IMR-90 (cell line): ENCODE measurements around the gene WNK3. TPM values are rescaled to one million over a fixed set of nuclear protein-coding genes. Genes with fewer than 3 reads are reported as not detected.

ENCODE experiments used
- ATAC-seq: fragments of 200-7000 bp; cut with Tn5 transposase; 2 replicates; pipeline ENCODE4 v1.9.1; 2020; ENCODE audit warnings: low read depth, mild to moderate bottlenecking, moderate library complexity
- BruUV-seq: library from RNA; stranded (reverse); fragments of 400-500 nt; replicated peaks from 2 replicates; lab custom pipeline; 2021; lab: Mats Ljungman, UMichigan
- CTCF ChIA-PET: fragments of 300-600 bp; formaldehyde crosslinking; extraction: SDS; loops from one replicate; lab custom pipeline; 2021; ENCODE audit warnings: antibody characterized with exemption; lab: Yijun Ruan, JAX
- POLR2A ChIA-PET: fragments of 300-600 bp; sonication (Branson Sonifier 250); formaldehyde crosslinking; loops from one replicate; lab custom pipeline; 2022; ENCODE audit warnings: antibody characterized with exemption; ENCODE audit not compliant: unreplicated experiment; lab: Charles Lee
- DNase-seq: peaks from one replicate; pipeline ENCODE4 v3.0.0; 2013
- H2AFZ ChIP-seq: replicated peaks from 2 replicates; pipeline ENCODE3; 2013; ENCODE audit warnings: low read length, mild to moderate bottlenecking; ENCODE audit not compliant: poor library complexity
- H2AK5ac ChIP-seq: 2 replicates; pipeline ENCODE4 v1.6.1; 2013; ENCODE audit warnings: low read depth, low read length, inconsistent platforms
- H2AK9ac ChIP-seq: replicated peaks from 2 replicates; pipeline ENCODE3; 2013; ENCODE audit warnings: mild to moderate bottlenecking, low read depth, low read length, moderate library complexity; ENCODE audit not compliant: poor library complexity
- H2BK120ac ChIP-seq: 2 replicates; pipeline ENCODE4 v1.6.1; 2013; ENCODE audit warnings: low read depth, low read length, inconsistent platforms
- H2BK15ac ChIP-seq: 3 replicates; pipeline ENCODE4 v1.6.1; 2013; ENCODE audit warnings: low read depth, low read length, inconsistent platforms
- H2BK20ac ChIP-seq: 2 replicates; pipeline ENCODE4 v1.6.1; 2013; ENCODE audit warnings: low read depth, mild to moderate bottlenecking, inconsistent platforms, low read length, moderate library complexity
- H2BK5ac ChIP-seq: 2 replicates; pipeline ENCODE4 v1.6.1; 2013; ENCODE audit warnings: mild to moderate bottlenecking, low read depth, low read length, inconsistent platforms; ENCODE audit not compliant: poor library complexity, severe bottlenecking
- H3K14ac ChIP-seq: replicated peaks from 2 replicates; pipeline ENCODE4 v1.6.1; 2013; ENCODE audit warnings: low read depth, low read length, inconsistent platforms
- H3K18ac ChIP-seq: 2 replicates; pipeline ENCODE4 v1.6.1; 2013; ENCODE audit warnings: low read depth, low read length, control low read depth
- H3K23ac ChIP-seq: 2 replicates; pipeline ENCODE4 v1.6.1; 2013; ENCODE audit warnings: low read depth, low read length, inconsistent platforms
- H3K27ac ChIP-seq: 2 replicates; pipeline ENCODE4 v1.5.1; 2013; ENCODE audit warnings: mild to moderate bottlenecking, control low read depth, low read length; ENCODE audit not compliant: insufficient read depth
- H3K27me3 ChIP-seq: 2 replicates; pipeline ENCODE4 v1.6.1; 2013; ENCODE audit warnings: low read length; ENCODE audit not compliant: control insufficient read depth, insufficient read depth
- H3K36me3 ChIP-seq: 2 replicates; pipeline ENCODE4 v1.6.1; 2013; ENCODE audit warnings: low read length, mixed read lengths; ENCODE audit not compliant: control insufficient read depth, insufficient read depth
- H3K4ac ChIP-seq: 2 replicates; pipeline ENCODE4 v1.6.1; 2013; ENCODE audit warnings: low read depth, low read length, inconsistent platforms
- H3K4me1 ChIP-seq: 2 replicates; pipeline ENCODE4 v1.6.1; 2013; ENCODE audit warnings: low read length, mixed read lengths; ENCODE audit not compliant: control insufficient read depth, insufficient read depth
- H3K4me2 ChIP-seq: 2 replicates; pipeline ENCODE4 v1.6.1; 2013; ENCODE audit warnings: low read depth, mild to moderate bottlenecking, control low read depth, low read length, moderate library complexity
- H3K4me3 ChIP-seq: 2 replicates; pipeline ENCODE4 v1.5.1; 2013; ENCODE audit warnings: low read depth, mild to moderate bottlenecking, control low read depth, low read length, moderate library complexity; ENCODE audit not compliant: insufficient read depth
- H3K56ac ChIP-seq: 2 replicates; pipeline ENCODE4 v1.6.1; 2013; ENCODE audit warnings: low read length, inconsistent platforms; ENCODE audit not compliant: insufficient read depth; ENCODE audit errors: extremely low read depth
- H3K79me1 ChIP-seq, 2 experiments: 2 replicates each; pipeline ENCODE4 v1.6.1; 2013; ENCODE audit warnings: low read length in 2 of 2, inconsistent platforms in 1 of 2, low read depth in 1 of 2
- H3K9ac ChIP-seq: 2 replicates; pipeline ENCODE4 v1.6.1; 2013; ENCODE audit warnings: low read depth, low read length, control low read depth
- H3K9me1 ChIP-seq: 2 replicates; pipeline ENCODE4 v1.6.1; 2013; ENCODE audit warnings: low read length, inconsistent platforms; ENCODE audit not compliant: insufficient read depth
- H3K9me3 ChIP-seq: 2 replicates; pipeline ENCODE4 v1.6.1; 2013; ENCODE audit warnings: low read length; ENCODE audit not compliant: control insufficient read depth, insufficient read depth
- H4K20me1 ChIP-seq: 2 replicates; pipeline ENCODE4 v1.6.1; 2013; ENCODE audit warnings: low read length, inconsistent platforms; ENCODE audit not compliant: insufficient read depth
- H4K5ac ChIP-seq: 2 replicates; pipeline ENCODE4 v1.6.1; 2013; ENCODE audit warnings: mild to moderate bottlenecking, low read depth, low read length, control low read depth
- H4K8ac ChIP-seq, 2 experiments: 2 replicates each; pipeline ENCODE4 v1.6.1; 2013; ENCODE audit warnings: low read depth in 2 of 2, low read length in 2 of 2, control low read depth in 1 of 2, inconsistent platforms in 1 of 2
- H4K91ac ChIP-seq: 2 replicates; pipeline ENCODE4 v1.6.1; 2013; ENCODE audit warnings: low read depth, low read length, inconsistent platforms; ENCODE audit not compliant: insufficient read depth
- MAZ ChIP-seq: IDR thresholded peaks from 2 replicates; pipeline ENCODE4 v1.6.1; 2012; ENCODE audit warnings: low read depth, mild to moderate bottlenecking, low read length, improper control_type of control experiment, moderate library complexity, borderline replicate concordance
- MXI1 ChIP-seq: IDR thresholded peaks from 2 replicates; pipeline ENCODE4 v1.6.1; 2012; ENCODE audit warnings: low read depth, mild to moderate bottlenecking, low read length, moderate library complexity, borderline replicate concordance
- WGBS, 2 experiments: methylation state at CpG; one replicate each; pipeline versions ENCODE4 v1.1.5 to v1.1.7; 2013; ENCODE audit warnings: missing lambda C conversion rate in 2 of 2; ENCODE audit not compliant: insufficient read length in 1 of 2; ENCODE audit errors: extremely low coverage in 2 of 2; 5-methylcytosine and 5-hydroxymethylcytosine counted together
- dilution Hi-C: fragments of 300-500 bp; cut with HindIII; formaldehyde crosslinking; loops from one replicate; pipeline ENCODE4 v1.14.3; 2018; ENCODE audit warnings: low sequenced_read_pairs; ENCODE audit not compliant: unreplicated experiment
- in situ Hi-C: fragments of 300-500 bp; cut with MboI; formaldehyde crosslinking; loops from 3 replicates; pipeline ENCODE4 v1.14.3; 2019; ENCODE audit warnings: low sequenced_read_pairs, inconsistent platforms, mixed read lengths
- intact Hi-C: fragments of 100-400 bp; cut with micrococcal nuclease; formaldehyde crosslinking; loops from 2 replicates; pipeline ENCODE4 v1.10.0; 2022
- polyA plus RNA-seq, 3 experiments: library from polyadenylated mRNA; depleted of rRNA; stranded (reverse); fragments of >200 nt; gene quantifications; 2 replicates each; pipeline ENCODE4 v1.2.3, GENCODE V29; 2012; ENCODE audit warnings: low replicate concordance in 1 of 3
- total RNA-seq: library from RNA; depleted of rRNA; stranded (reverse); fragments of >200 nt; gene quantifications from 2 replicates; pipeline ENCODE4 v1.2.3, GENCODE V29; 2012

WNK3 gene
- total and polyA plus RNA-seq, 2 of the 4 experiments (the other 2 are of a cell fraction) = 0.15 to 1.4 TPM

DNA sequence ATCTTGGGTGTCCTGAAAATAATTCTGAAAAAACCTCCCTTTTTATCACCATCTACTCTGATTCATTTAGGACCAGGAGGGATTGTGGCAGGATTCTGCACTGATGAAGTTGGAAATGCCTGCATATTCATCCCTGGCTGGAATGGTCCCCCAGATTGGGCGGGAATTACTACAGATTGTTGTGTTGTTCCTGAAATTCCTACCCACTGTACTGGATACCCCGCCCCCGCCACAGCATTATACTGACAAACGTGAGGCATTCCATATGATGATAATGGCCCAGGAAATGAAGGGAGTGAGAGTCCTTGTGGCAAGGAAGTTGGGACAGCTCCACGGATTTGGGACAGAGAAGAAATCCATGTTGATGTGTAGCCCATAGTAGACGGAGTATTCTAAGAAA, 159.6 kb downstream of the WNK3 start:
- Histone ChIP-seq H2BK15ac (no peak overlapping the region), H3K4me1 (no peaks in the 10 kb centered on the region), H2BK5ac (no peak overlapping the region), H3K27me3 (no peaks in the 10 kb centered on the region; the same call in 1 of the 2 replicates), H3K9me3 (no peaks in the 10 kb centered on the region), H2AFZ (no peak overlapping the region), H3K56ac (no peak overlapping the region), H4K20me1 (no peaks in the 10 kb centered on the region), H2BK120ac (no peak overlapping the region), H3K4me3 (no peak overlapping the region), H3K36me3 (no peaks in the 10 kb centered on the region), H3K23ac (no peak overlapping the region), H3K4me2 (no peak overlapping the region), H3K27ac (no peak overlapping the region), H3K9ac (no peak overlapping the region), H4K8ac (no peak overlapping the region), H2AK5ac (no peak overlapping the region), H2AK9ac (no peak overlapping the region), H3K18ac (no peak overlapping the region), H4K91ac (no peak overlapping the region), H3K4ac (no peak overlapping the region), H3K9me1 (0 out of 2 replicates have a peak, but pooled peaks cover 3% of the 10 kb centered on the region), H3K79me1 (no peaks in the 10 kb centered on the region), H4K5ac (no peak overlapping the region), H2BK20ac (no peak overlapping the region), H3K14ac (no peak overlapping the region)
- DNase-seq = no peak
- dilution Hi-C loops = no loop called here
- in situ Hi-C loops = no loop called here
- no CpG with 5 or more reads among the region's 6 CpGs for WGBS, 2 experiments
- no peak for ATAC-seq
- ChIA-PET CTCF (no interaction called here), POLR2A (no interaction called here)
- no TSS peak for BruUV-seq
- no peak for TF ChIP-seq MXI1
- no peak for TF ChIP-seq MAZ
- intact Hi-C loops = no loop called here
